Astrocyte (in vitro differentiated cells and primary cell): Measurements from ENCODE around the gene VWCE.
"Not testable (repeated sequence)": the region's sequence is repeated elsewhere in the genome, so short reads cannot be mapped to it uniquely, and the experiment has no call there.

Experiments
- CTCF ChIP-seq: IDR thresholded peaks from 2 replicates; pipeline ENCODE4 v1.5.1; 2011; ENCODE audit warnings: low read depth, mild to moderate bottlenecking, inconsistent platforms, low read length, moderate library complexity; ENCODE audit not compliant: insufficient read depth
- EZH2 ChIP-seq: IDR thresholded peaks from 2 replicates; pipeline ENCODE4 v1.6.1; 2012; ENCODE audit warnings: mild to moderate bottlenecking, low read length, inconsistent platforms; ENCODE audit not compliant: insufficient read depth

- not testable (repeated sequence) for TF ChIP-seq CTCF, EZH2
Observed at GRCh38 chr11:61240875-61241274, 54.2 kb downstream of the VWCE start, which contains the start of gene PGA5.
